Adrenal gland (tissue), 12 donors: ENCODE measurements around the gene RASSF8. TPM values are rescaled to one million over a fixed set of nuclear protein-coding genes. Genes with fewer than 3 reads are reported as not detected.

Experiments
- DNase-seq, 7 donors: peaks; one replicate each; pipeline ENCODE4 v3.0.0-alpha.2; 2019 to 2020
- H3K27ac ChIP-seq, 5 donors: fragments of 200-600 bp; sonication (generic) in 4 of 5; 1 replicate in 3 of 5; 2 replicates in 2 of 5; pipeline versions ENCODE4 v1.5.1 to v1.8.0; 2016 to 2020; ENCODE audit warnings: mild to moderate bottlenecking in 1 of 5
- H3K27me3 ChIP-seq: fragments of 200-600 bp; 2 replicates; pipeline ENCODE4 v1.8.0; 2021
- H3K36me3 ChIP-seq, 2 donors: fragments of 200-600 bp; replicated peaks in 1 of 2; 1 replicate in 1 of 2; 2 replicates in 1 of 2; pipeline versions ENCODE4 v1.5.1 to v1.8.0; 2018 to 2022
- H3K4me1 ChIP-seq, 2 donors: fragments of 200-600 bp; replicated peaks in 1 of 2; 1 replicate in 1 of 2; 2 replicates in 1 of 2; pipeline versions ENCODE4 v1.5.1 to v1.8.0; 2018 to 2021
- H3K4me3 ChIP-seq, 4 donors: fragments of 200-600 bp; sonication (generic) in 3 of 4; one replicate each; pipeline ENCODE4 v1.5.1; 2016 to 2018
- H3K9me3 ChIP-seq, 3 donors: fragments of 200-600 bp; sonication (generic) in 1 of 3; replicated peaks in 1 of 3; 1 replicate in 2 of 3; 2 replicates in 1 of 3; pipeline versions ENCODE4 v1.5.1 to v1.8.0; 2016 to 2021
- POLR2A ChIP-seq, 2 donors: fragments of 450-650 bp; IDR thresholded peaks; one replicate each; pipeline ENCODE4 v1.6.1; 2017; ENCODE audit warnings: antibody characterized with exemption in 2 of 2, mild to moderate bottlenecking in 2 of 2, moderate library complexity in 1 of 2
- WGBS, 4 donors: extraction: QIAGEN DNeasy Blood & Tissue Kit in 2 of 4; methylation state at CpG; one replicate each; pipeline versions ENCODE4 v1.1.5 to v1.1.7; 2013 to 2017; 5-methylcytosine and 5-hydroxymethylcytosine counted together
- intact Hi-C, 2 donors: fragments of 100-400 bp; cut with DNase I; formaldehyde crosslinking; loops; one replicate each; pipeline versions ENCODE4 v1.14.1 to v1.15.0; 2022 to 2023
- polyA plus RNA-seq, 3 donors: library from polyadenylated mRNA; stranded (reverse); fragments of 200-250 nt in 2 of 3; fragments of 350-450 nt in 1 of 3; fragmentation: Illumina TruSeq in 1 of 3; extraction: RNeasy Lipid Tissue Mini Kit (QIAGEN cat#74804) in 1 of 3; gene quantifications; one replicate each; pipeline ENCODE4 v1.2.3, GENCODE V29; 2013 to 2014
- total RNA-seq, 9 donors: library from RNA; depleted of rRNA in 4 of 9; stranded (reverse); fragments of >200 nt in 4 of 9; fragments of 120-200 nt in 1 of 9; fragmentation: NEBNext Ultra II Directional in 1 of 9; extraction: Animal tissue kit (Norgen Biotek cat#: 25700) in 1 of 9; gene quantifications; one replicate each; pipeline versions ENCODE4 v1.1.0 to v1.2.4, GENCODE V29; 2013 to 2023
- TF ChIP-seq, protein P1 (sequence below), 6 experiments: fragments of 450-650 bp in 4 of 6; fragments of 200-600 bp in 2 of 6; sonication (generic) in 1 of 6; IDR thresholded peaks; 1 replicate in 5 of 6; 2 replicates in 1 of 6; pipeline versions ENCODE4 v1.5.1 to v1.8.0; 2016 to 2021; ENCODE audit warnings: antibody characterized with exemption in 6 of 6, mild to moderate bottlenecking in 2 of 6, moderate library complexity in 1 of 6
- donor health status: healthy with polysubstance abuse.
- donor health status: Bipolar disorder and iron deficiency.
- donor health status: DM: yes; HTN: yes; CAD: no.
- donor health status: DM: no; HTN: no; CAD: no.
- donor health status: DM: no; HTN: no; CAD: no.
- donor health status: DM: yes; HTN: yes; CAD: no.

The RASSF8 gene
- total and polyA plus RNA-seq, 12 donors = 6.5 to 85.7 (median 43.9) TPM

- no peak for TF ChIP-seq POLR2A (IDR thresholded peaks at IDR 0.05)
- TF ChIP-seq, protein P1, sequence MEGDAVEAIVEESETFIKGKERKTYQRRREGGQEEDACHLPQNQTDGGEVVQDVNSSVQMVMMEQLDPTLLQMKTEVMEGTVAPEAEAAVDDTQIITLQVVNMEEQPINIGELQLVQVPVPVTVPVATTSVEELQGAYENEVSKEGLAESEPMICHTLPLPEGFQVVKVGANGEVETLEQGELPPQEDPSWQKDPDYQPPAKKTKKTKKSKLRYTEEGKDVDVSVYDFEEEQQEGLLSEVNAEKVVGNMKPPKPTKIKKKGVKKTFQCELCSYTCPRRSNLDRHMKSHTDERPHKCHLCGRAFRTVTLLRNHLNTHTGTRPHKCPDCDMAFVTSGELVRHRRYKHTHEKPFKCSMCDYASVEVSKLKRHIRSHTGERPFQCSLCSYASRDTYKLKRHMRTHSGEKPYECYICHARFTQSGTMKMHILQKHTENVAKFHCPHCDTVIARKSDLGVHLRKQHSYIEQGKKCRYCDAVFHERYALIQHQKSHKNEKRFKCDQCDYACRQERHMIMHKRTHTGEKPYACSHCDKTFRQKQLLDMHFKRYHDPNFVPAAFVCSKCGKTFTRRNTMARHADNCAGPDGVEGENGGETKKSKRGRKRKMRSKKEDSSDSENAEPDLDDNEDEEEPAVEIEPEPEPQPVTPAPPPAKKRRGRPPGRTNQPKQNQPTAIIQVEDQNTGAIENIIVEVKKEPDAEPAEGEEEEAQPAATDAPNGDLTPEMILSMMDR (IDR thresholded peaks at IDR 0.05) = no peak
- intact Hi-C loops = no loop called here
- no peak for DNase-seq
- no peaks in the 10 kb centered on the region for H3K4me1 ChIP-seq
- no peaks in the 10 kb centered on the region for H3K27me3 ChIP-seq
- H3K9me3 ChIP-seq = no peaks in the 10 kb centered on the region
- no peak overlapping the region for H3K27ac ChIP-seq
- WGBS, 4 donors = 67 to 77% (median 72%) methylated on average over 5 of the region's 5 CpGs
- no peak overlapping the region for H3K4me3 ChIP-seq
- no peaks in the 10 kb centered on the region for H3K36me3 ChIP-seq
Observed at GRCh38 chr12:25926536-25926935, 31.9 kb upstream of the RASSF8 start.

DNA sequence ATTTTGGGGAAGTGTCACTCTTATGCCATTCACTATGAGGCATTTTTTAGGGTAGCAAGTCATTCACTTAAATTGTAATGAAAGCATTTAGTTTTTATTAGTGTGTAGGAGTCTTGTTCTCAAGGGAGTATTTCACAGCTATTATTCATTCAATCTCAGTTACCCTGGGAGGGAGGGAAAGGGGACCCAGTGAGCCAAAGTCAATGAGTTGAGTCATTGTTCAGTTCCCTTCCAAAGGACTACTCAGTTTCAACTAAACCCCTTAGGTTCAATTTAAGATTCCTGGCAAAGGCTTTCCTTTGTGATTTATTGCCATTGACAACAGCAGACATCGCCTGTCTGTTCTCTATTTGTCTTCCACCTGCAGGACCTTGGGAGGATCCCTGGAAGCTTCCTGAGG, 29.3 kb upstream of the RASSF8 start:
- TF ChIP-seq, protein P1 (IDR thresholded peaks at IDR 0.05) = no peak
- TF ChIP-seq POLR2A (IDR thresholded peaks at IDR 0.05) = no peak
- H3K4me1 ChIP-seq = no peaks in the 10 kb centered on the region
- H3K9me3 ChIP-seq = no peaks in the 10 kb centered on the region
- H3K4me3 ChIP-seq = no peak overlapping the region
- no peak for DNase-seq
- H3K27ac ChIP-seq = no peak overlapping the region
- intact Hi-C loops = no loop called here
- WGBS, 4 donors = 59 to 81% (median 72%) methylated on average over 1 of the region's 1 CpG
- no peaks in the 10 kb centered on the region for H3K27me3 ChIP-seq
- no peaks in the 10 kb centered on the region for H3K36me3 ChIP-seq

DNA sequence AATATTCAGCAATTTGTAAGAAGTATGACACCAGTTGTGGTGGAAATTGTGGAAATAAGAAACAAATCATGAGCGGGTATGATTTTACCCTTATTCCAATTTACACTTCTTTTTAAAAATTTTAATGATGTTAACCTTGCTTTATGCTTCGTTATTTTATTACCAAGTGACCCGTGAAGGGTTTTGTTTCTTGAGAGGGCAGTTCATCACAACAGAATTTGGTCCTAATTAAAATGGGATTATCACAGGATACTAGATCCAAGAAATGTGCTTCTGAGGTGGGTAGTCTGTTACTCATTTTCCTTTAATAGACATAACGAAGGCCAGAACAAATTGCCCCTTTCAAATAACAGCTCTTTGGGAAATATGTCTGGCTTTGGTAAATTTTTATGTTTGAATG, 25.5 kb upstream of the RASSF8 start:
- intact Hi-C loops = no loop called here
- TF ChIP-seq, protein P1 (IDR thresholded peaks at IDR 0.05) = no peak
- TF ChIP-seq POLR2A (IDR thresholded peaks at IDR 0.05) = no peak
- no peaks in the 10 kb centered on the region for H3K4me1 ChIP-seq
- no peaks in the 10 kb centered on the region for H3K9me3 ChIP-seq
- DNase-seq = no peak
- H3K27me3 ChIP-seq = no peaks in the 10 kb centered on the region
- 87 to 92% (median 89%) methylated on average over 4 of the region's 4 CpGs for WGBS, 4 donors
- no peak overlapping the region for H3K4me3 ChIP-seq
- H3K36me3 ChIP-seq = no peaks in the 10 kb centered on the region
- H3K27ac ChIP-seq = no peak overlapping the region

GRCh38 chr12:25934456-25934855, 24.0 kb upstream of the RASSF8 start:
- WGBS, 4 donors = 56 to 64% (median 61%) methylated on average over 4 of the region's 4 CpGs

More at GRCh38 chr12:25934456-25934855, 24.0 kb upstream of the RASSF8 start:
- H3K4me1 ChIP-seq = no peaks in the 10 kb centered on the region
- no peak for DNase-seq
- no peaks in the 10 kb centered on the region for H3K27me3 ChIP-seq
- intact Hi-C loops = no loop called here
- H3K36me3 ChIP-seq = no peaks in the 10 kb centered on the region
- TF ChIP-seq, protein P1 (IDR thresholded peaks at IDR 0.05) = no peak
- no peak for TF ChIP-seq POLR2A (IDR thresholded peaks at IDR 0.05)
- H3K4me3 ChIP-seq = no peak overlapping the region
- no peaks in the 10 kb centered on the region for H3K9me3 ChIP-seq
- H3K27ac ChIP-seq = no peak overlapping the region
